PFSK-1 (cell line): ENCODE results near the gene ABTB1.

Experiments used
- FOXP2 ChIP-seq: optimal IDR thresholded peaks from 2 replicates; pipeline ENCODE3; 2011; ENCODE audit warnings: borderline replicate concordance, control low read depth, inconsistent platforms; ENCODE audit not compliant: insufficient read depth; ENCODE audit errors: extremely low read length, extremely low read depth
- POLR2AphosphoS5 ChIP-seq: IDR thresholded peaks from 2 replicates; pipeline ENCODE4 v1.6.1; 2012; ENCODE audit warnings: low read depth, mild to moderate bottlenecking, control low read depth, low read length, moderate library complexity
- SIN3A ChIP-seq: IDR thresholded peaks from 2 replicates; pipeline ENCODE4 v1.6.1; 2012; ENCODE audit warnings: mild to moderate bottlenecking, low read length, moderate library complexity, borderline replicate concordance; ENCODE audit not compliant: insufficient read depth
- TAF1 ChIP-seq: IDR thresholded peaks from 2 replicates; pipeline ENCODE4 v1.6.1; 2012; ENCODE audit warnings: low read length, control low read depth, borderline replicate concordance; ENCODE audit not compliant: insufficient read depth
- TF ChIP-seq, protein P1 (sequence below), 2 experiments: IDR thresholded peaks; 2 replicates each; pipeline versions ENCODE4 v1.6.1 to v1.8.0; 2011 to 2012; ENCODE audit warnings: low read depth in 2 of 2, low read length in 2 of 2, control low read depth in 1 of 2, inconsistent platforms in 1 of 2, mild to moderate bottlenecking in 1 of 2, moderate library complexity in 1 of 2; ENCODE audit not compliant: insufficient read depth in 1 of 2

ABTB1 gene

DNA sequence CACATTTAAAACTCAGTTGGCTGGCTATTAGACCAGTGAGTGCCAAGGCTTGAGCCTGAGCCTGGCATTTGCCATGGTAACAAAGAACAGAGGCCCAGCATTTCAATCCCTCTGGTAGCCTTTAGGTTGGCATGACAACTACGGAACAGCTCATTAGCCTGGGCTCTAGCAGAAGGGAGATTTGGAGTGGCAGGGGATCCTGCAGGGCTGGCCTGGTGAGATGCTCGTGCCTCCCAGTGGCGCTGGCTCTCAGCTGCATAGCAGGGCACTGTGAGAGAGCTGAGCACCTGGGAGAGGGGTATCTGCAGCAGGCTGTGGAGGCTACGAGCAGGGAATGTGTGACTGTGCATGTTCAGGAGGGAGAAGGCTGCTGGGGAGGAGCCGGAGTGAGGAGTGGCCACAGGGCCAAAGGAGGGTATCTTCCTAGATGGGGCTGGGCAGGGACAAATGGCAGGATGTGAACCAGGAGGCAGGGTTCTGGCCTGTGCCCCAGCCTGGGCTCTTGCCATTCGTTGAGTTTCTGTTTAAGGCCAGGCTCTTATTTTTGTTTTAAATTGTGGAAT lies 5.6 kb upstream of the ABTB1 start:
- no peak for TF ChIP-seq SIN3A
- no peak for TF ChIP-seq POLR2AphosphoS5
- TF ChIP-seq FOXP2: no peak
- TF ChIP-seq, protein P1, sequence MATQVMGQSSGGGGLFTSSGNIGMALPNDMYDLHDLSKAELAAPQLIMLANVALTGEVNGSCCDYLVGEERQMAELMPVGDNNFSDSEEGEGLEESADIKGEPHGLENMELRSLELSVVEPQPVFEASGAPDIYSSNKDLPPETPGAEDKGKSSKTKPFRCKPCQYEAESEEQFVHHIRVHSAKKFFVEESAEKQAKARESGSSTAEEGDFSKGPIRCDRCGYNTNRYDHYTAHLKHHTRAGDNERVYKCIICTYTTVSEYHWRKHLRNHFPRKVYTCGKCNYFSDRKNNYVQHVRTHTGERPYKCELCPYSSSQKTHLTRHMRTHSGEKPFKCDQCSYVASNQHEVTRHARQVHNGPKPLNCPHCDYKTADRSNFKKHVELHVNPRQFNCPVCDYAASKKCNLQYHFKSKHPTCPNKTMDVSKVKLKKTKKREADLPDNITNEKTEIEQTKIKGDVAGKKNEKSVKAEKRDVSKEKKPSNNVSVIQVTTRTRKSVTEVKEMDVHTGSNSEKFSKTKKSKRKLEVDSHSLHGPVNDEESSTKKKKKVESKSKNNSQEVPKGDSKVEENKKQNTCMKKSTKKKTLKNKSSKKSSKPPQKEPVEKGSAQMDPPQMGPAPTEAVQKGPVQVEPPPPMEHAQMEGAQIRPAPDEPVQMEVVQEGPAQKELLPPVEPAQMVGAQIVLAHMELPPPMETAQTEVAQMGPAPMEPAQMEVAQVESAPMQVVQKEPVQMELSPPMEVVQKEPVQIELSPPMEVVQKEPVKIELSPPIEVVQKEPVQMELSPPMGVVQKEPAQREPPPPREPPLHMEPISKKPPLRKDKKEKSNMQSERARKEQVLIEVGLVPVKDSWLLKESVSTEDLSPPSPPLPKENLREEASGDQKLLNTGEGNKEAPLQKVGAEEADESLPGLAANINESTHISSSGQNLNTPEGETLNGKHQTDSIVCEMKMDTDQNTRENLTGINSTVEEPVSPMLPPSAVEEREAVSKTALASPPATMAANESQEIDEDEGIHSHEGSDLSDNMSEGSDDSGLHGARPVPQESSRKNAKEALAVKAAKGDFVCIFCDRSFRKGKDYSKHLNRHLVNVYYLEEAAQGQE (IDR thresholded peaks at IDR 0.05; ENCODE audit: insufficient read depth in 1 of 2, low read depth in 2 of 2, low read length in 2 of 2): no peak
- TF ChIP-seq TAF1: no peak

DNA sequence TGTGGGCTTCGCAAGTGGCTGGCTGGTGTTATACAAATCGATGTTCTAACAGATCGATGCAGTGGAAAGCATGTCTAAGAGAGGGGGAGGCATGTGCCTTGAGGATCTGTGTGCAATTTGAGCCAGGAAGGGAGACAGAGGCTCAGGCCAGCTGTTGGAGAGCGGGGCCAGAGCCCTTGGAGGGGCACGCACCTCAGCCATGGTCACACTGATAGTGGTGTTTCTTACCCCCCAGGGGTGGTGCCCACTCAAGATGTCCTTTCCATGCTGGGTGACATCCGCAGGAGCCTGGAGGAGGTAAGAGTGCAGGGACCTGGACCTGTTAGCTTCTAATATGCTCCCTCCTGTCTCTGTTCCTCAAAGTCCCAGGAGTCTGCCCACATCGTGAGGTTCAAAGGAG lies 3.8 kb upstream of the ABTB1 start:
- TF ChIP-seq FOXP2 (no peak), SIN3A (no peak), TAF1 (no peak), POLR2AphosphoS5 (no peak)
- TF ChIP-seq, protein P1 (IDR thresholded peaks at IDR 0.05; ENCODE audit: insufficient read depth in 1 of 2, low read depth in 2 of 2, low read length in 2 of 2): no peak

DNA sequence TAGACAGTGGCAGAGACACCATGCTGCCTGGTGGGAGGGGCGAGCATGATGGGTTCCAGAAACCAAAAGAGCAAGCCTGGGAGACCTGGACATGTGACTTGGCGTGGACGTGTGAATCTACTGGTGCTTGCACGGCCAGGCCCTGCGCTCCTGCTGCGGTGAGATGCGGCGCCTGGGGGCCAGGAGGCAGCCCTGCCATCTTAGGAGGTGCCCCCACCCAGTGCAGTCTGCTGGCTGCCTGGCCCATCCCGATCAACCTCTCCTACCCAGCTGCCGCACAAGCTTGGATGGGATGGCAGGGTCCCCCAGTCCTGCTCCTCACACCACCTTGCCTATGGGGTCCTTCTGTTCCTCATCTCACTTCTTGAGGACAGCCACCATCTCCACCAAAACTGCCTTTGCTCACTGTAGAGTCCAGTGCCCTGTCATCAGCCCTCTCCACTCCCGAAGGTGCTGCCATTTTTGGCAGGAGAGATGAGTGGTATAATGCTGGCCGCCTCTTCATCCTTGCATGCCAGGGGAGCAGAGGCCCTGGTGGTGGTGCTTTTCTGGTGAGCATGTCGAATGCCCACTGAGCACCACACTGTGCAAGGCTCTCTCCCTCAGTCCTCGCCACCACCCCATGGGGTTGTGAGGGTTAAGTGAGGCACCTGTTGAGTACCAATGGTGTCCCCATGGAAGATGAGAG lies 3.1 kb upstream of the ABTB1 start:
- no peak for TF ChIP-seq POLR2AphosphoS5
- TF ChIP-seq FOXP2: no peak

DNA sequence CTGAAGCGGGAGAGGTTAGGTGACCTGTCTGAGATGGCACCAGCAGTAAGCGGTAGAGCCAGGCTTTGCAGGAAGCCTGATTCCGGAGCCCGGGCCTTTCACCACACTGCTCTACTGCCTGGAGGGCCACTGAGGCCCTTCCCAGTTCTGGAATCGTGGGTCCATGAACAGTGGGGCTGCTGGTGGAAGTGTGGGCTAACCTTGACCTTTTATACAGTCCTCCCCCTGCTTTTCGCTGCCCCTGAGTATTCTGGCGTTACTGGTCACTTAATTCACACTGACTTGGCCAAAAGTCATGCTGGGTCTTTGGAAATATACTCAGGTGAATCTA lies 2.6 kb upstream of the ABTB1 start:
- TF ChIP-seq, protein P1 (IDR thresholded peaks at IDR 0.05; ENCODE audit: insufficient read depth in 1 of 2, low read depth in 2 of 2, low read length in 2 of 2): no peak
- TF ChIP-seq SIN3A (no peak), FOXP2 (no peak), POLR2AphosphoS5 (no peak), TAF1 (no peak)

DNA sequence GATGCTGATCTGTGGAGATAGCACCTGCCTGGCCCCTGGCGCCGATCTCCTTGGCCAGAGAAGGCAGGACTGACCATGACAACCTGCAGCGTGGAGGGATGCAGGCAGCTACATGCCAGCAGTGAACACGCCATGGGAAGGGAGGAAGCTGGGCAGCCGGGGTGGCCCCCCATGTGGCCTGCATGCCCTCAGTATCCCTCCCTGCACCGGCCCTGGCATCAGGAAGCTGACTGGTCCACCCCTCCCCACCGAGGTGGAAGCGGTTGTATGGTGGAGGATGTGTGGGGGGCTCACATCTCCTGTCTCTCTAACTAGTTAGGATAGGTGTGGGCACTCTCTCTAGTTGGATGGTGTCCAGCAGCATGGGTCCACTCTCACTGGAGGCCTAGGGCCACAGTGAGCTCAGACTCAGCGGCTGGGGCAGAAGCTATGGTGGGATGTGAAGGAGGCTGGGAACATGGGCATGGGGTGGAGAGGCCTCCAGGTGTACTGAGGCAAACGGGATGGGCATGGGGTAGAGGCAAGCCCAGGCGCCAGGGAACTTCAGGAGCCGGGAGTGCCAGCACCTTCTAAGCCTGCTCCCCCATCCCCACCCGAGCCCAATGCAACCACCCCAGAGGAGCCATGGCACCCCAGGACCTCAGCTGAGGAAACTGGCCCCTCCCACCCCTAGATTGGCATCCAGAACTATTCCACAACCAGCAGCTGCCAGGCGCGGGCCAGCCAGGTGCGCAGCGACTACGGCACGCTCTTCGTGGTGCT lies 1.8 kb upstream of the ABTB1 start:
- TF ChIP-seq POLR2AphosphoS5 (no peak), TAF1 (no peak), SIN3A (no peak), FOXP2 (no peak)
- TF ChIP-seq, protein P1 (IDR thresholded peaks at IDR 0.05; ENCODE audit: insufficient read depth in 1 of 2, low read depth in 2 of 2, low read length in 2 of 2): no peak
